CD14-positive monocyte (primary cell): ENCODE measurements around the gene MCF2L. TPM values are rescaled to one million over a fixed set of nuclear protein-coding genes. Genes with fewer than 3 reads are reported as not detected.

ENCODE experiments used
- DNase-seq, 3 donors: peaks; one replicate each; pipeline ENCODE4 v3.0.0-alpha.2; 2011 to 2022
- H2AFZ ChIP-seq: 2 replicates; pipeline ENCODE4 v1.6.0; 2012; ENCODE audit warnings: mild to moderate bottlenecking, low read depth, low read length, inconsistent platforms; ENCODE audit not compliant: insufficient read depth, poor library complexity, severe bottlenecking
- H3K27ac ChIP-seq, 2 donors: 1 replicate in 1 of 2; 2 replicates in 1 of 2; pipeline ENCODE4 v1.5.1; 2012 to 2013; ENCODE audit warnings: low read length in 2 of 2, control low read depth in 1 of 2, inconsistent platforms in 1 of 2, low read depth in 1 of 2, mild to moderate bottlenecking in 1 of 2
- H3K27me3 ChIP-seq, 2 donors: one replicate each; pipeline versions ENCODE4 v1.6.0 to v1.6.1; 2011 to 2013; ENCODE audit warnings: low read length in 2 of 2; ENCODE audit not compliant: control insufficient read depth in 2 of 2, insufficient read depth in 2 of 2
- H3K36me3 ChIP-seq, 2 donors: replicated peaks in 1 of 2; 1 replicate in 1 of 2; 2 replicates in 1 of 2; pipeline versions ENCODE4 v1.5.1 to v1.6.1; 2012 to 2013; ENCODE audit warnings: low read length in 2 of 2, control low read depth in 1 of 2, inconsistent platforms in 1 of 2, mild to moderate bottlenecking in 1 of 2; ENCODE audit not compliant: insufficient read depth in 2 of 2, control insufficient read depth in 1 of 2
- H3K4me1 ChIP-seq, 2 donors: 1 replicate in 1 of 2; 2 replicates in 1 of 2; pipeline versions ENCODE4 v1.5.1 to v1.6.1; 2012 to 2013; ENCODE audit warnings: low read length in 2 of 2, control low read depth in 1 of 2, inconsistent platforms in 1 of 2, mild to moderate bottlenecking in 1 of 2, moderate library complexity in 1 of 2; ENCODE audit not compliant: insufficient read depth in 2 of 2, control insufficient read depth in 1 of 2
- H3K4me2 ChIP-seq: replicated peaks from 2 replicates; pipeline ENCODE3; 2012; ENCODE audit warnings: low read length, moderate library complexity, mild to moderate bottlenecking; ENCODE audit not compliant: poor library complexity, severe bottlenecking; ENCODE audit errors: extremely low read depth
- H3K4me3 ChIP-seq, 3 experiments: fragments of 200-600 bp in 1 of 3; sonication (generic) in 1 of 3; replicated peaks in 1 of 3; 1 replicate in 2 of 3; 2 replicates in 1 of 3; pipeline ENCODE4 v1.5.1; 2011 to 2013; ENCODE audit warnings: low read length in 3 of 3, mild to moderate bottlenecking in 3 of 3, control low read depth in 2 of 3, low read depth in 2 of 3, inconsistent platforms in 1 of 3, moderate library complexity in 1 of 3
- H3K79me2 ChIP-seq: 2 replicates; pipeline ENCODE4 v1.6.0; 2012; ENCODE audit warnings: mild to moderate bottlenecking, control low read depth, inconsistent platforms, low read length, moderate library complexity; ENCODE audit not compliant: insufficient read depth
- H3K9ac ChIP-seq: 2 replicates; pipeline ENCODE4 v1.6.0; 2017; ENCODE audit warnings: low read length, mild to moderate bottlenecking; ENCODE audit not compliant: insufficient read depth, poor library complexity, severe bottlenecking
- H3K9me3 ChIP-seq, 2 donors: replicated peaks in 1 of 2; 1 replicate in 1 of 2; 2 replicates in 1 of 2; pipeline versions ENCODE4 v1.5.1 to v1.6.1; 2012 to 2013; ENCODE audit warnings: low read length in 2 of 2, control low read depth in 1 of 2; ENCODE audit not compliant: control insufficient read depth in 1 of 2, insufficient read depth in 1 of 2
- H4K20me1 ChIP-seq: 2 replicates; pipeline ENCODE4 v1.6.0; 2012; ENCODE audit warnings: mild to moderate bottlenecking, low read length, control low read depth, moderate library complexity; ENCODE audit not compliant: insufficient read depth
- H3K27ac Mint-ChIP-seq, 7 donors: one replicate each; pipeline ENCODE4 v1.8.0; 2020; ENCODE audit warnings: mild to moderate bottlenecking in 7 of 7, mixed read lengths in 7 of 7, moderate library complexity in 6 of 7, inconsistent platforms in 2 of 7
- H3K27me3 Mint-ChIP-seq, 3 donors: one replicate each; pipeline ENCODE4 v1.8.0; 2021 to 2022; ENCODE audit warnings: low read depth in 3 of 3, mild to moderate bottlenecking in 3 of 3, mixed read lengths in 3 of 3, moderate library complexity in 3 of 3, inconsistent platforms in 1 of 3
- H3K36me3 Mint-ChIP-seq, 2 donors: one replicate each; pipeline ENCODE4 v1.8.0; 2020; ENCODE audit warnings: mixed read lengths in 2 of 2, inconsistent platforms in 1 of 2, mild to moderate bottlenecking in 1 of 2
- H3K4me1 Mint-ChIP-seq: one replicate; pipeline ENCODE4 v1.8.0; 2020; ENCODE audit warnings: mild to moderate bottlenecking, mixed read lengths
- H3K4me3 Mint-ChIP-seq, 2 donors: one replicate each; pipeline ENCODE4 v1.8.0; 2020; ENCODE audit warnings: mild to moderate bottlenecking in 2 of 2, mixed read lengths in 2 of 2, moderate library complexity in 1 of 2
- H3K9me3 Mint-ChIP-seq, 7 donors: one replicate each; pipeline ENCODE4 v1.8.0; 2020 to 2022; ENCODE audit warnings: mixed read lengths in 7 of 7, mild to moderate bottlenecking in 6 of 7, moderate library complexity in 6 of 7, inconsistent platforms in 2 of 7
- CTCF ChIP-seq: fragments of 200-600 bp; IDR thresholded peaks from one replicate; pipeline ENCODE4 v1.8.0; 2022; ENCODE audit warnings: antibody characterized with exemption, mild to moderate bottlenecking
- WGBS: methylation state at CpG from one replicate; pipeline ENCODE4 v1.1.5; 2013; ENCODE audit warnings: missing lambda C conversion rate; ENCODE audit not compliant: insufficient coverage; 5-methylcytosine and 5-hydroxymethylcytosine counted together
- intact Hi-C, 2 donors: fragments of 100-400 bp; cut with micrococcal nuclease; formaldehyde crosslinking; loops; one replicate each; pipeline versions ENCODE4 v1.15.0 to v1.15.1; 2023
- polyA plus RNA-seq, 3 donors: library from polyadenylated mRNA; depleted of rRNA in 1 of 3; unstranded in 2 of 3; stranded (reverse) in 1 of 3; fragments of 300-500 nt in 2 of 3; fragments of >200 nt in 1 of 3; fragmentation: Illumina TruSeq in 2 of 3; gene quantifications; 1 replicate in 2 of 3; 2 replicates in 1 of 3; pipeline ENCODE4 v1.2.3, GENCODE V29; 2012 to 2021

MCF2L gene
- polyA plus RNA-seq, 3 donors, result not detected

GRCh38 chr13:113059891-113060290 is 90.9 kb downstream of the MCF2L start:
- Mint-ChIP-seq H3K4me1 (no peaks in the 10 kb centered on the region), H3K9me3 (no peaks in the 10 kb centered on the region), H3K27me3 (peaks cover 0 to 2% (median 0%) of the 10 kb centered on the region in 3 donors), H3K36me3 (no peaks in the 10 kb centered on the region), H3K27ac (no peak overlapping the region), H3K4me3 (no peak overlapping the region)
- no peak overlapping the region for H3K4me3 ChIP-seq
- WGBS, result 95% methylated on average over 15 of the region's 15 CpGs
- DNase-seq, result no peak
- no peaks in the 10 kb centered on the region for H3K27me3 ChIP-seq
- H3K9me3 ChIP-seq, result peaks cover 12 to 22% of the 10 kb centered on the region in 2 donors
- intact Hi-C loops, result no loop called here
- no peaks in the 10 kb centered on the region for H3K79me2 ChIP-seq
- no peaks in the 10 kb centered on the region for H3K4me1 ChIP-seq
- no peak for TF ChIP-seq CTCF
- H3K27ac ChIP-seq, result no peak overlapping the region
- no peak overlapping the region for H2AFZ ChIP-seq
- no peak overlapping the region for H3K9ac ChIP-seq
- no peaks in the 10 kb centered on the region for H4K20me1 ChIP-seq
- no peaks in the 10 kb centered on the region for H3K36me3 ChIP-seq
- H3K4me2 ChIP-seq, result no peak overlapping the region

GRCh38 chr13:113060557-113061270 is 91.7 kb downstream of the MCF2L start:
- Histone ChIP-seq H3K9ac (no peak overlapping the region), H3K4me2 (no peak overlapping the region), H3K4me1 (no peaks in the 10 kb centered on the region), H3K4me3 (no peak overlapping the region), H3K27ac (no peak overlapping the region), H3K36me3 (no peaks in the 10 kb centered on the region), H2AFZ (no peak overlapping the region), H3K9me3 (peaks cover 12 to 22% of the 10 kb centered on the region in 2 donors), H4K20me1 (no peaks in the 10 kb centered on the region), H3K27me3 (no peaks in the 10 kb centered on the region), H3K79me2 (no peaks in the 10 kb centered on the region)
- Mint-ChIP-seq H3K9me3 (no peaks in the 10 kb centered on the region), H3K27me3 (peaks cover 0 to 2% (median 0%) of the 10 kb centered on the region in 3 donors), H3K4me1 (no peaks in the 10 kb centered on the region), H3K4me3 (no peak overlapping the region), H3K36me3 (no peaks in the 10 kb centered on the region), H3K27ac (no peak overlapping the region)
- WGBS, result 97% methylated on average over 24 of the region's 34 CpGs
- DNase-seq, result no peak
- TF ChIP-seq CTCF, result no peak
- intact Hi-C loops, result no loop called here
